Esophagus squamous epithelium (tissue), 5 donors: ENCODE results near the gene ZNF414. TPM values are rescaled to one million over a fixed set of nuclear protein-coding genes. Genes with fewer than 3 reads are reported as not detected.

Experiments used
- DNase-seq: peaks from one replicate; lab custom pipeline; 2025; lab: John Stamatoyannopoulos, UW
- H3K27ac ChIP-seq, 4 donors: fragments of 200-600 bp; sonication (generic); one replicate each; pipeline ENCODE4 v1.5.1; 2016 to 2019; ENCODE audit warnings: mild to moderate bottlenecking in 1 of 4
- H3K27me3 ChIP-seq, 4 donors: fragments of 200-600 bp; sonication (generic); 1 replicate in 3 of 4; 2 replicates in 1 of 4; pipeline versions ENCODE4 v1.5.1 to v1.6.0; 2017 to 2021; ENCODE audit warnings: antibody characterized with exemption in 1 of 4
- H3K36me3 ChIP-seq, 3 donors: fragments of 200-600 bp; sonication (generic); one replicate each; pipeline ENCODE4 v1.5.1; 2016 to 2019
- H3K4me1 ChIP-seq, 3 donors: fragments of 200-600 bp; sonication (generic); one replicate each; pipeline ENCODE4 v1.5.1; 2017 to 2019
- H3K4me3 ChIP-seq, 4 donors: fragments of 200-600 bp; sonication (generic); 1 replicate in 3 of 4; 2 replicates in 1 of 4; pipeline ENCODE4 v1.5.1; 2016 to 2019; ENCODE audit warnings: mild to moderate bottlenecking in 2 of 4, moderate library complexity in 1 of 4
- H3K9me3 ChIP-seq, 3 donors: fragments of 200-600 bp; sonication (generic); one replicate each; pipeline ENCODE4 v1.5.1; 2016 to 2019
- CTCF ChIP-seq, 6 experiments: fragments of 450-650 bp in 4 of 6; fragments of 200-600 bp in 2 of 6; sonication (generic) in 2 of 6; IDR thresholded peaks; one replicate each; pipeline ENCODE4 v1.5.1; 2016 to 2019; ENCODE audit warnings: antibody characterized with exemption in 6 of 6, mild to moderate bottlenecking in 4 of 6, moderate library complexity in 4 of 6
- POLR2A ChIP-seq, 4 donors: fragments of 450-650 bp; IDR thresholded peaks; one replicate each; pipeline ENCODE4 v1.6.1; 2017; ENCODE audit warnings: antibody characterized with exemption in 4 of 4, mild to moderate bottlenecking in 4 of 4, moderate library complexity in 3 of 4
- WGBS, 2 donors: methylation state at CpG; one replicate each; pipeline ENCODE4 v1.1.5; 2018; 5-methylcytosine and 5-hydroxymethylcytosine counted together
- intact Hi-C: fragments of 100-400 bp; cut with DNase I; formaldehyde crosslinking; loops from one replicate; pipeline ENCODE4 v1.15.0; 2022
- total RNA-seq, 4 donors: library from RNA; depleted of rRNA; stranded (reverse); fragments of >200 nt; gene quantifications; one replicate each; pipeline ENCODE4 v1.1.0, GENCODE V29; 2016
- donor health status: DM: yes; HTN: yes; CAD: no.

ZNF414 gene
- total RNA-seq, 4 donors from 2014 or later: 4.0 to 29.9 (median 19.4) TPM

GRCh38 chr19:8461891-8462290 lies 52.1 kb downstream of the ZNF414 start:
- no peak overlapping the region for H3K27ac ChIP-seq
- H3K27me3 ChIP-seq: no peaks in the 10 kb centered on the region
- intact Hi-C loops: no loop called here
- DNase-seq: no peak
- TF ChIP-seq POLR2A (IDR thresholded peaks at IDR 0.05) (no peak), CTCF (IDR thresholded peaks at IDR 0.05) (no peak)
- WGBS, 2 donors: 85 to 86% methylated on average over 14 of the region's 14 CpGs
- H3K36me3 ChIP-seq: peaks cover 10 to 83% (median 29%) of the 10 kb centered on the region in 3 donors
- H3K4me1 ChIP-seq: peaks cover 13 to 71% (median 36%) of the 10 kb centered on the region in 3 donors
- H3K4me3 ChIP-seq: no peak overlapping the region
- H3K9me3 ChIP-seq: no peaks in the 10 kb centered on the region

GRCh38 chr19:8461376-8461775 lies 52.6 kb downstream of the ZNF414 start:
- TF ChIP-seq CTCF (IDR thresholded peaks at IDR 0.05) (no peak), POLR2A (IDR thresholded peaks at IDR 0.05) (no peak)
- Histone ChIP-seq H3K4me3 (no peak overlapping the region), H3K27me3 (no peaks in the 10 kb centered on the region), H3K27ac (no peak overlapping the region), H3K36me3 (peaks cover 11 to 83% (median 27%) of the 10 kb centered on the region in 3 donors), H3K4me1 (peaks cover 13 to 76% (median 36%) of the 10 kb centered on the region in 3 donors), H3K9me3 (no peaks in the 10 kb centered on the region)
- WGBS, 2 donors: 74 to 82% methylated on average over 4 of the region's 4 CpGs
- intact Hi-C loops: no loop called here
- no peak for DNase-seq

- DNase-seq: no peak
- no peak for TF ChIP-seq POLR2A (IDR thresholded peaks at IDR 0.05)
- TF ChIP-seq CTCF (IDR thresholded peaks at IDR 0.05): no peak
- Histone ChIP-seq H3K27ac (peak overlapping the region in 2 of 4 donors; percentile 1 to 31), H3K4me1 (peaks cover 13 to 80% (median 39%) of the 10 kb centered on the region in 3 donors), H3K4me3 (no peak overlapping the region), H3K36me3 (peaks cover 11 to 83% (median 29%) of the 10 kb centered on the region in 3 donors), H3K27me3 (no peaks in the 10 kb centered on the region), H3K9me3 (no peaks in the 10 kb centered on the region)
- WGBS, 2 donors: 68 to 76% methylated on average over 7 of the region's 7 CpGs
- intact Hi-C loops: no loop called here
These were observed 53.3 kb downstream of the ZNF414 start for GRCh38 chr19:8460516-8461298.

Other genes starting within 250 kb of the ZNF414 start
- 10 to 100 TPM in 3 of 4 donors, 1 to 10 TPM in 1; 8.7 to 27.0 (median 22.3) TPM for gene CD320, start 205.8 kb downstream of the ZNF414 start, total RNA-seq
- gene NDUFA7, start 192.8 kb downstream of the ZNF414 start, total RNA-seq: 10 to 100 TPM; 23.8 to 40.6 (median 32.8) TPM
- gene RPS28, start 192.7 kb downstream of the ZNF414 start, total RNA-seq: 100 to 1,000 TPM; 267 to 710 (median 400) TPM
- 1 to 10 TPM; 2.9 to 8.8 (median 4.4) TPM for gene KANK3, start 170.9 kb downstream of the ZNF414 start, total RNA-seq
- gene ANGPTL4, start 150.0 kb downstream of the ZNF414 start, total RNA-seq: 10 to 100 TPM; 17.0 to 37.1 (median 19.2) TPM
- gene RAB11B, start 123.8 kb downstream of the ZNF414 start, total RNA-seq: 10 to 100 TPM; 11.3 to 44.0 (median 26.0) TPM
- gene MARCHF2, start 100.9 kb downstream of the ZNF414 start, total RNA-seq: 10 to 100 TPM; 34.5 to 78.9 (median 61.7) TPM
- gene HNRNPM, start 69.2 kb downstream of the ZNF414 start, total RNA-seq: 100 to 1,000 TPM; 102 to 162 (median 128) TPM
- under 1 TPM in 1 of 4 donors, not detected in 3; 0.57 TPM for gene PRAM1, start 11.5 kb downstream of the ZNF414 start, total RNA-seq
- 10 to 100 TPM in 2 of 4 donors, 1 to 10 TPM in 2; 1.6 to 14.3 (median 8.5) TPM for gene MYO1F, start 63.3 kb upstream of the ZNF414 start, total RNA-seq
- gene ADAMTS10, start 96.5 kb upstream of the ZNF414 start, total RNA-seq: 1 to 10 TPM; 2.0 to 8.8 (median 3.6) TPM
- gene NFILZ, start 116.5 kb upstream of the ZNF414 start, total RNA-seq: not detected
- not detected for gene ACTL9, start 184.6 kb upstream of the ZNF414 start, total RNA-seq
- not detected for gene OR2Z1, start 207.5 kb upstream of the ZNF414 start, total RNA-seq